ENCODE data around the gene ASB10. TPM values are rescaled to one million over a fixed set of nuclear protein-coding genes. Genes with fewer than 3 reads are reported as not detected.

The ASB10 gene
- total and polyA plus RNA-seq, 2 of the 13 experiments (the other 11 are each of a cell fraction or from before 2014, with no cell fraction given), result not detected

DNA sequence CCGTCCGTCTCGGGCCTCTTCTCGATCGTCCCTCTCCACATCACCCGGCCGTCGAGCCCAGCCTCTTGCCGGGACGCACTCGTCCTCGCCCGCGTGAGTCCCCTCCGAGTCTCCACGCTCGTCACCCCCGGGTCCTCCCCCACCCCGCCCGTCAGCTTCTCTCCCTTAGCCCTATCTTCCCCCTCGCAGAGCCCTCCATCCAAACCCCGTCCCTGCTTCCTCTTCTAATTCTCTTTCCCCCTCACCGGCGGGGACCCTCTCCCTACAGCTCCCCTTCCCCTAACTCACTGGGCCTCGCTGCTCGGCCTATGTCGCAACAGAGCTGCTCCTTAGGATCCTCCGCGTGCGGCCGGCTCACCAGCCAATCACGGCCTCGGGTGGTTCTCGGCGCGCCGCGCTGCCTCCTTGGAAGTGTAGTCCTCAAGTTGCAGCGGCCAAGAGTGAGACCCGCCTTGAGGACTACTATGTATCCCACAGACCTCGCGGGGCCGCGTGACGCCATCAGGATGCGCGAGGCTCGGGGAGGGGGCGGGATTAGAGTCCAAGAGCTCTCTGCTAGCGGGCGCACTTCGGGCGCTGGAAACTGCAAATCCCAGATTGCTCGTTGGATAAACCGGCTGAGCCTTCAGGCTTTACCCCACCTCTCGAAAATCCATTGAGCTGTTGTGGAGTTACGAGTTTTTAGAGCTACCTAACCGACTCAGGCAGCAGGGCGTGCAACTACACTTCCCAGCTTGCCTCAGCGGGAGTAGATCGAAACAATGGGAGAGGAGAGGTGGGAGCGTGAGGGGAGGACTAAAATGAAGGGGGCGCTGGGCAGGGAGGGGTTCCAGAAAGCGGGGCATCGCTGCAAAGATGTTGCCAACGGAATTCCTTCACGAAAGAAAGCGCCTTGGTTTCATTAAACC lies 40.1 kb upstream of the ASB10 start, which contains the start of gene ABCF2 (continued):
- TF ChIP-seq ZNF614 (CRISPR knock-in tag; IDR thresholded peaks at IDR 0.05; ENCODE audit: borderline replicate concordance) (no peak), FOSL1 (CRISPR knock-in tag; IDR thresholded peaks at IDR 0.05; ENCODE audit: borderline replicate concordance) (no peak), RFX5 (IDR thresholded peaks at IDR 0.05; ENCODE audit: low read depth, low read length) (peak; percentile 40; the same call in 1 of the 2 replicates), ZNF3 (CRISPR knock-in tag; IDR thresholded peaks at IDR 0.05) (no peak), ZNF431 (CRISPR knock-in tag; IDR thresholded peaks at IDR 0.05; ENCODE audit: borderline replicate concordance, low read depth) (0 out of 2 replicates have a peak, but pooled peaks have one; percentile 46), NR3C1 (CRISPR knock-in tag; IDR thresholded peaks at IDR 0.05) (no peak), ZNF235 (CRISPR knock-in tag; IDR thresholded peaks at IDR 0.05; ENCODE audit: borderline replicate concordance) (no peak), EZH2 (conservative IDR thresholded peaks at IDR 0.05; ENCODE audit: low read depth, low read length) (no peak), TMF1 (CRISPR knock-in tag; IDR thresholded peaks at IDR 0.05; ENCODE audit: low read depth) (no peak), GPN1 (CRISPR knock-in tag; IDR thresholded peaks at IDR 0.05; ENCODE audit: borderline replicate concordance) (no peak), HNF4G (IDR thresholded peaks at IDR 0.05; ENCODE audit: borderline replicate concordance, low read depth, low read length) (peak; percentile 43; the same call in 1 of the 2 replicates), HNF4G (CRISPR knock-in tag; IDR thresholded peaks at IDR 0.05; ENCODE audit: borderline replicate concordance, low read depth) (no peak; the same call in 1 of the 2 replicates), ZNF160 (CRISPR knock-in tag; IDR thresholded peaks at IDR 0.05) (no peak), ARHGAP35 (CRISPR knock-in tag; IDR thresholded peaks at IDR 0.05; ENCODE audit: borderline replicate concordance) (no peak), ZNF577 (CRISPR knock-in tag; IDR thresholded peaks at IDR 0.05; ENCODE audit: borderline replicate concordance, low read depth) (no peak), ZKSCAN5 (CRISPR knock-in tag; IDR thresholded peaks at IDR 0.05) (no peak), IKZF1 (IDR thresholded peaks at IDR 0.05) (no peak), ZNF432 (CRISPR knock-in tag; IDR thresholded peaks at IDR 0.05; ENCODE audit: borderline replicate concordance) (no peak), ZNF562 (CRISPR knock-in tag; IDR thresholded peaks at IDR 0.05; ENCODE audit: borderline replicate concordance) (no peak)
- TF ChIP-seq, protein P1, sequence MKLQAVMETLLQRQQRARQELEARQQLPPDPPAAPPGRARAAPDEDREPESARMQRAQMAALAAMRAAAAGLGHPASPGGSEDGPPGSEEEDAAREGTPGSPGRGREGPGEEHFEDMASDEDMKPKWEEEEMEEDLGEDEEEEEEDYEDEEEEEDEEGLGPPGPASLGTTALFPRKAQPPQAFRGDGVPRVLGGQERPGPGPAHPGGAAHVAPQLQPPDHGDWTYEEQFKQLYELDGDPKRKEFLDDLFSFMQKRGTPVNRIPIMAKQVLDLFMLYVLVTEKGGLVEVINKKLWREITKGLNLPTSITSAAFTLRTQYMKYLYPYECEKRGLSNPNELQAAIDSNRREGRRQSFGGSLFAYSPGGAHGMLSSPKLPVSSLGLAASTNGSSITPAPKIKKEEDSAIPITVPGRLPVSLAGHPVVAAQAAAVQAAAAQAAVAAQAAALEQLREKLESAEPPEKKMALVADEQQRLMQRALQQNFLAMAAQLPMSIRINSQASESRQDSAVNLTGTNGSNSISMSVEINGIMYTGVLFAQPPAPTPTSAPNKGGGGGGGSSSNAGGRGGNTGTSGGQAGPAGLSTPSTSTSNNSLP (IDR thresholded peaks at IDR 0.05; ENCODE audit: low read depth, low read length), result 0 out of 2 replicates have a peak, but pooled peaks have one; percentile 22
- TF ChIP-seq, protein P2, sequence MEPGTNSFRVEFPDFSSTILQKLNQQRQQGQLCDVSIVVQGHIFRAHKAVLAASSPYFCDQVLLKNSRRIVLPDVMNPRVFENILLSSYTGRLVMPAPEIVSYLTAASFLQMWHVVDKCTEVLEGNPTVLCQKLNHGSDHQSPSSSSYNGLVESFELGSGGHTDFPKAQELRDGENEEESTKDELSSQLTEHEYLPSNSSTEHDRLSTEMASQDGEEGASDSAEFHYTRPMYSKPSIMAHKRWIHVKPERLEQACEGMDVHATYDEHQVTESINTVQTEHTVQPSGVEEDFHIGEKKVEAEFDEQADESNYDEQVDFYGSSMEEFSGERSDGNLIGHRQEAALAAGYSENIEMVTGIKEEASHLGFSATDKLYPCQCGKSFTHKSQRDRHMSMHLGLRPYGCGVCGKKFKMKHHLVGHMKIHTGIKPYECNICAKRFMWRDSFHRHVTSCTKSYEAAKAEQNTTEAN (CRISPR knock-in tag; conservative IDR thresholded peaks at IDR 0.05), result no peak
- TF ChIP-seq, protein P3, sequence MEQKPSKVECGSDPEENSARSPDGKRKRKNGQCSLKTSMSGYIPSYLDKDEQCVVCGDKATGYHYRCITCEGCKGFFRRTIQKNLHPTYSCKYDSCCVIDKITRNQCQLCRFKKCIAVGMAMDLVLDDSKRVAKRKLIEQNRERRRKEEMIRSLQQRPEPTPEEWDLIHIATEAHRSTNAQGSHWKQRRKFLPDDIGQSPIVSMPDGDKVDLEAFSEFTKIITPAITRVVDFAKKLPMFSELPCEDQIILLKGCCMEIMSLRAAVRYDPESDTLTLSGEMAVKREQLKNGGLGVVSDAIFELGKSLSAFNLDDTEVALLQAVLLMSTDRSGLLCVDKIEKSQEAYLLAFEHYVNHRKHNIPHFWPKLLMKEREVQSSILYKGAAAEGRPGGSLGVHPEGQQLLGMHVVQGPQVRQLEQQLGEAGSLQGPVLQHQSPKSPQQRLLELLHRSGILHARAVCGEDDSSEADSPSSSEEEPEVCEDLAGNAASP (CRISPR knock-in tag; IDR thresholded peaks at IDR 0.05; ENCODE audit: borderline replicate concordance), result no peak
- TF ChIP-seq, protein P4, sequence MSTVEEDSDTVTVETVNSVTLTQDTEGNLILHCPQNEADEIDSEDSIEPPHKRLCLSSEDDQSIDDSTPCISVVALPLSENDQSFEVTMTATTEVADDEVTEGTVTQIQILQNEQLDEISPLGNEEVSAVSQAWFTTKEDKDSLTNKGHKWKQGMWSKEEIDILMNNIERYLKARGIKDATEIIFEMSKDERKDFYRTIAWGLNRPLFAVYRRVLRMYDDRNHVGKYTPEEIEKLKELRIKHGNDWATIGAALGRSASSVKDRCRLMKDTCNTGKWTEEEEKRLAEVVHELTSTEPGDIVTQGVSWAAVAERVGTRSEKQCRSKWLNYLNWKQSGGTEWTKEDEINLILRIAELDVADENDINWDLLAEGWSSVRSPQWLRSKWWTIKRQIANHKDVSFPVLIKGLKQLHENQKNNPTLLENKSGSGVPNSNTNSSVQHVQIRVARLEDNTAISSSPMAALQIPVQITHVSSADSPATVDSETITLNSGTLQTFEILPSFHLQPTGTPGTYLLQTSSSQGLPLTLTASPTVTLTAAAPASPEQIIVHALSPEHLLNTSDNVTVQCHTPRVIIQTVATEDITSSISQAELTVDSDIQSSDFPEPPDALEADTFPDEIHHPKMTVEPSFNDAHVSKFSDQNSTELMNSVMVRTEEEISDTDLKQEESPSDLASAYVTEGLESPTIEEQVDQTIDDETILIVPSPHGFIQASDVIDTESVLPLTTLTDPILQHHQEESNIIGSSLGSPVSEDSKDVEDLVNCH (CRISPR knock-in tag; IDR thresholded peaks at IDR 0.05), result 0 out of 2 replicates have a peak, but pooled peaks have one; percentile 52
